Hepatocyte (in vitro differentiated cells): ENCODE data around the gene SLC7A8.

Experiments used
- CTCF ChIP-seq: fragments of 200-600 bp; sonication (generic); IDR thresholded peaks from 2 replicates; pipeline ENCODE4 v1.5.1; 2016; ENCODE audit warnings: antibody characterized with exemption, mild to moderate bottlenecking; ENCODE audit not compliant: poor library complexity
- EZH2 ChIP-seq: fragments of 200-600 bp; sonication (generic); IDR thresholded peaks from 2 replicates; pipeline ENCODE4 v1.6.1; 2016; ENCODE audit warnings: antibody characterized with exemption, mild to moderate bottlenecking, borderline replicate concordance

GRCh38 chr14:23095196-23096108, 88.0 kb downstream of the SLC7A8 start, which contains the start of gene C14orf119:
- TF ChIP-seq CTCF (no peak), EZH2 (no peak)
